Activated naive CD8-positive, alpha-beta T cell treated with anti-CD3 and anti-CD28 coated beads, Interleukin-2, amount 10 ng/mL, durations not matched to agents 7 days and 5 days (primary cell): Measurements from ENCODE around the gene TRMT44. TPM values are rescaled to one million over a fixed set of nuclear protein-coding genes. Genes with fewer than 3 reads are reported as not detected.

Source experiments
- ATAC-seq: fragments of 150-1000 bp; cut with Tn5 transposase; one replicate; pipeline ENCODE4 v1.10.0; 2021; ENCODE audit warnings: low read depth, moderate library complexity
- POLR2A ChIA-PET: fragments of 350-600 bp; sonication (Branson Sonifier 250); formaldehyde crosslinking; loops from one replicate; lab custom pipeline; 2021; ENCODE audit warnings: antibody characterized with exemption; lab: Charles Lee
- DNase-seq: peaks from one replicate; pipeline ENCODE4 v3.0.0; 2021
- H3K27ac Mint-ChIP-seq: one replicate; pipeline ENCODE4 v1.8.0; 2022; ENCODE audit warnings: mild to moderate bottlenecking, mixed read lengths
- H3K27me3 Mint-ChIP-seq: one replicate; pipeline ENCODE4 v1.8.0; 2022; ENCODE audit warnings: mild to moderate bottlenecking, moderate library complexity, mixed read lengths
- H3K36me3 Mint-ChIP-seq: one replicate; pipeline ENCODE4 v1.8.0; 2021; ENCODE audit warnings: mild to moderate bottlenecking, mixed read lengths
- H3K4me1 Mint-ChIP-seq: one replicate; pipeline ENCODE4 v1.8.0; 2021; ENCODE audit warnings: mixed read lengths
- H3K4me3 Mint-ChIP-seq: one replicate; pipeline ENCODE4 v1.8.0; 2022; ENCODE audit warnings: mild to moderate bottlenecking, moderate library complexity, mixed read lengths
- H3K9me3 Mint-ChIP-seq: one replicate; pipeline ENCODE4 v1.8.0; 2021; ENCODE audit warnings: mixed read lengths
- total RNA-seq, 2 experiments: library from RNA; stranded (reverse); gene quantifications; one replicate each; pipeline ENCODE4 v1.2.3, GENCODE V29; 2021

The TRMT44 gene, protein sequence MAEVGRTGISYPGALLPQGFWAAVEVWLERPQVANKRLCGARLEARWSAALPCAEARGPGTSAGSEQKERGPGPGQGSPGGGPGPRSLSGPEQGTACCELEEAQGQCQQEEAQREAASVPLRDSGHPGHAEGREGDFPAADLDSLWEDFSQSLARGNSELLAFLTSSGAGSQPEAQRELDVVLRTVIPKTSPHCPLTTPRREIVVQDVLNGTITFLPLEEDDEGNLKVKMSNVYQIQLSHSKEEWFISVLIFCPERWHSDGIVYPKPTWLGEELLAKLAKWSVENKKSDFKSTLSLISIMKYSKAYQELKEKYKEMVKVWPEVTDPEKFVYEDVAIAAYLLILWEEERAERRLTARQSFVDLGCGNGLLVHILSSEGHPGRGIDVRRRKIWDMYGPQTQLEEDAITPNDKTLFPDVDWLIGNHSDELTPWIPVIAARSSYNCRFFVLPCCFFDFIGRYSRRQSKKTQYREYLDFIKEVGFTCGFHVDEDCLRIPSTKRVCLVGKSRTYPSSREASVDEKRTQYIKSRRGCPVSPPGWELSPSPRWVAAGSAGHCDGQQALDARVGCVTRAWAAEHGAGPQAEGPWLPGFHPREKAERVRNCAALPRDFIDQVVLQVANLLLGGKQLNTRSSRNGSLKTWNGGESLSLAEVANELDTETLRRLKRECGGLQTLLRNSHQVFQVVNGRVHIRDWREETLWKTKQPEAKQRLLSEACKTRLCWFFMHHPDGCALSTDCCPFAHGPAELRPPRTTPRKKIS
- total RNA-seq = 10 to 100 TPM; 26.1 to 27.9 TPM

DNA sequence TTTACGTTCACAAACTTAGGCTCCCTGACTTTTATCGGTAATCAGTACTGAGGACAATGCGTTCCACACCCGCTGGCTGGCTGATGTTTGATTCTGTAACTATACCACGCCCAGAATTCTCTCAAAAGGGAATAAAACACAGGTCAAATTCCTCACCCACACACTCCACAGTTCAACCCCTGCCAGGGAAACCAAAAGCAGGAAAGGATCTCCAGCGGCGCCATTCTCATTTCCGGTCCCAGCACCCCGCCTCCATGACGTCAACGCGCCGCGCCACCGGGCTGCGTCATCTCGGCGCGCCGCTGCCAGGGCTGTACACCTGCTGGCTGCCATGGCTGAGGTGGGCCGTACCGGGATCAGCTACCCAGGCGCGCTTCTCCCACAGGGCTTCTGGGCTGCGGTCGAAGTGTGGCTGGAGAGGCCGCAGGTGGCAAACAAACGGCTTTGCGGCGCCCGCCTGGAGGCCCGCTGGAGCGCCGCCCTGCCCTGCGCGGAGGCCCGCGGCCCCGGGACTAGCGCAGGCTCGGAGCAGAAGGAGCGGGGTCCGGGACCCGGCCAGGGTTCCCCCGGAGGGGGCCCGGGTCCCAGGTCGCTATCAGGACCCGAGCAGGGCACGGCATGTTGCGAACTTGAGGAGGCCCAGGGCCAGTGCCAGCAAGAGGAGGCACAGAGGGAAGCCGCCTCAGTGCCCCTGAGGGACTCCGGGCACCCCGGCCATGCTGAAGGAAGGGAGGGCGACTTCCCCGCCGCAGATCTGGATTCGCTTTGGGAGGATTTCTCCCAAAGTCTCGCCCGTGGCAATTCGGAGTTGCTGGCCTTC lies at the start of gene TRMT44, which contains the start of gene ACOX3:
Gene TRMT44, plus strand, starts transcription at position 286 of the 820 bp plus-strand sequence. Its CDS starts 46 bp downstream, at position 332.
Gene ACOX3, minus strand, starts transcription at position 232 of the 820 bp plus-strand sequence. CDS start 24,202 bp downstream, outside the sequence.
- Mint-ChIP-seq H3K4me1 (peaks cover 46% of the 10 kb centered on the region), H3K4me3 (peak within 1 kb of the TSS; percentile 97), H3K9me3 (no peaks in the 10 kb centered on the region), H3K27ac (peak within 1 kb of the TSS; percentile 98), H3K27me3 (no peaks in the 10 kb centered on the region), H3K36me3 (peaks cover 7% of the 10 kb centered on the region)
- DNase-seq (peak; percentile 100), ATAC-seq (peak; percentile 87)
- POLR2A ChIA-PET = interaction anchor here (1.1 to 4.1 kb wide), 2 partner anchors 12 to 13 kb away, joined by 3 to 27 read pairs; no protein-coding TSS in a partner anchor

DNA sequence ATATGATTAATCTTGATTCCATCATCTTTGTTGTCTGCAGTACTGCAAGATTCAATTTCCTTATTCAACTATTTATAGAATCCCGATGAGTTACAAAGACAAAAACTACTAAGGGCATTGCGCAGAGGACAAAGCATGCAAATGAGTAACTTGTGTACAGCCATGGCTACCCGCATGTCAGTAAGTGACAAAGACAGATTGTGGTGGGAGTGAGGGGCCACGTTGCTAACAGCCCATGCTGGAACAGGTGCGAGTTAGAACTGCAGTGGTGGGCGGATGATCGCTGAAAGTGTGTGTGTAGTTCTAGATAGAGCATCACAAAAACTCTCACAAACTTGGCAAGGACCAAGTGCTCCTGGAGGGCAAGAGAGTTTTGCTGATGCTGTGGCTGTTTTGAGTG lies 49.5 kb upstream of the TRMT44 start:
- ATAC-seq = no peak
- Mint-ChIP-seq H3K27me3 (no peaks in the 10 kb centered on the region), H3K27ac (no peak overlapping the region), H3K36me3 (no peaks in the 10 kb centered on the region), H3K9me3 (no peaks in the 10 kb centered on the region), H3K4me3 (no peak overlapping the region), H3K4me1 (no peaks in the 10 kb centered on the region)
- POLR2A ChIA-PET = no interaction called here
- no peak for DNase-seq

DNA sequence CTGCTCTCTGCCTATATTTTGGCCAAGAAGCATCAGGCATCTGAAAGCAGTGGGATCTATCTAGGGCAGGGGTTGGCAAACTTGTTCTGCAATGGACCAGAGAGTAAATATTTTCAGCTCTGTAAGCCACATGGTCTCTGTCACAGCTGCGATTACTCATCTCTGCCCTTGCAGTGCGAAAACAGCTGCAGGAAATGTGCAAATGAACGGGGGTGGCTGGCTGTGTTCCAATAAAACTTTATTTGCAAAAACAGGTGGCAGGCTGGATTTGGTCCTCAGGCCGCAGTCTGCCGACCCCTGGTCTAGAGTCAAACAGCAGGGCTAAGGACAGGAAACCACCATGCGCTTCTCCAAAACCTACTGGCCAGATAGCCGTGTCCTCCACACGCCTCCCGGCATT lies 48.6 kb upstream of the TRMT44 start:
- Mint-ChIP-seq H3K36me3 (no peaks in the 10 kb centered on the region), H3K4me1 (no peaks in the 10 kb centered on the region), H3K9me3 (no peaks in the 10 kb centered on the region), H3K4me3 (no peak overlapping the region), H3K27ac (no peak overlapping the region), H3K27me3 (no peaks in the 10 kb centered on the region)
- ATAC-seq (no peak), DNase-seq (no peak)
- POLR2A ChIA-PET = no interaction called here

DNA sequence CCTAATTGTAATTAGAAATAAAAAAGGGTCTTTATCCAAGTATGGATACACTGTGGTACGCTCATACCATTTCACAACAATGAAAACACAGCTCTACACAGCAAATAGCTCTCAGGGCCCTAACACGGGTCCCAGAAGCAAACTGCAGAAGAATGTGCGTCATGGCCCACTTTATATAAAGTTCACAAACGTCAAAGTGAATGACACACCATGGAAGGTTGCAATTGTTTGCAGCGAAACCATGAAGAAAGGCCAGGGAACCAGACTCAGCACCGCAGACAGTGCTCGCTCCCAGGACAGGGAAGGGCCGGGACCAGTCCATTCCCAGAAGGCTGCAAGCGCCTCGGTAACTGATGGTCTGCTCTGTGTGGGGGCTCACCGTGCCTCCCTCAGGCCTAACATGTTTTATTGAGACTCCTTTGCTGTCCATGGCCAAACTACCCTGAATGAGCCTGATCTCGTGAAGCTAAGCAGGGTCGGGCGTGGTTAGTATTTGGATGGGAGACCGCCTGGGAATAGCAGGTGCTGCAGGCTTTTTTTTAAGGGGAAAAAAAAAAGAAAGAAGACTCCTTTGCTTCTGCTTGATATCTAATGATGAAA lies 47.9 kb upstream of the TRMT44 start:
- Mint-ChIP-seq H3K4me3 (no peak overlapping the region), H3K27ac (no peak overlapping the region), H3K27me3 (no peaks in the 10 kb centered on the region), H3K4me1 (no peaks in the 10 kb centered on the region), H3K36me3 (no peaks in the 10 kb centered on the region), H3K9me3 (no peaks in the 10 kb centered on the region)
- POLR2A ChIA-PET = no interaction called here
- ATAC-seq (no peak), DNase-seq (no peak)

DNA sequence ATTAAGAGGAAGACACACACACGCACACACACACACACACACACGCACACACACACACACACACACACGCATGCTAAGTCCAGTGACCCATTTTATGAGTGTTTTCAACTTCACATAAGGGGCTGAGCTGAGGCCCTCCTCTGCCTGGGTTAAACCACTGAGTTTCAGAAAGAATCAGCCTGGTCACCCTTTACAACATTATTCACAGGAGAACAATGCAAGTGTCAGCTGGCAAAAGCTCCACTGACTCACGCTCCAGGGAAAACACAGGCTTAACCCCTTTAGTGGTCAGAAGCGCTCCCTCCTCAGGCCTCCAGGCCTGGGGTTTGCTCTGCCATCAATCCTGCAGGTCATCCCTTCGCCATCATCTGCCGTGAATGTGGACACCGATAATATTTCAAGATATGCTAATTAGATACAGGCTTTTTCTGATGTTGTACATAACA lies 47.0 kb upstream of the TRMT44 start:
- Mint-ChIP-seq H3K27me3 (no peaks in the 10 kb centered on the region), H3K9me3 (no peaks in the 10 kb centered on the region), H3K36me3 (no peaks in the 10 kb centered on the region), H3K27ac (no peak overlapping the region), H3K4me1 (no peaks in the 10 kb centered on the region), H3K4me3 (no peak overlapping the region)
- no peak for ATAC-seq
- DNase-seq = no peak
- POLR2A ChIA-PET = no interaction called here

DNA sequence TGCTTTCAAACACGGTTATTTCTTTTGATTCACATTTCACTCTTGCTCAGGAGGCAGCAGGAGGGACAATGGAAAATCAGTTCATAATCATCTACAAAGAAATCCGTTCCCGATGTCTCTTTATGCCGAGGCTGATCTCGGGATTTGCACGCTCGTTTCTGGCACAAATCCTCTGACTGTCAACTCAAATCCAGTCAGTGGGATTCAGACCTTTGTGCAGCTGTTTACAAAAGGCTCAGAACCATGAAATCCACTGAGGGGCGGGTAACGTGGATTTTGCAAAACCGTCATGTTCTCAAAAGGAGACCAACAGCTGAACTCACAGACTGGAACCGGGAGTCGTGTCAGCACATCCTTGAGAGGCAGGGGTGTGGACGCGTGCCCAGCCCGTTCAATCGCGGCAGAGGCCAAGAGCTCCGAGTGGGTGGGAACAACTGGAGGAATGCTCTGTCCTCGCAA lies 46.5 kb upstream of the TRMT44 start:
- Mint-ChIP-seq H3K27me3 (no peaks in the 10 kb centered on the region), H3K4me1 (no peaks in the 10 kb centered on the region), H3K27ac (no peak overlapping the region), H3K9me3 (no peaks in the 10 kb centered on the region), H3K36me3 (no peaks in the 10 kb centered on the region), H3K4me3 (no peak overlapping the region)
- no peak for DNase-seq
- POLR2A ChIA-PET = no interaction called here
- ATAC-seq = no peak

DNA sequence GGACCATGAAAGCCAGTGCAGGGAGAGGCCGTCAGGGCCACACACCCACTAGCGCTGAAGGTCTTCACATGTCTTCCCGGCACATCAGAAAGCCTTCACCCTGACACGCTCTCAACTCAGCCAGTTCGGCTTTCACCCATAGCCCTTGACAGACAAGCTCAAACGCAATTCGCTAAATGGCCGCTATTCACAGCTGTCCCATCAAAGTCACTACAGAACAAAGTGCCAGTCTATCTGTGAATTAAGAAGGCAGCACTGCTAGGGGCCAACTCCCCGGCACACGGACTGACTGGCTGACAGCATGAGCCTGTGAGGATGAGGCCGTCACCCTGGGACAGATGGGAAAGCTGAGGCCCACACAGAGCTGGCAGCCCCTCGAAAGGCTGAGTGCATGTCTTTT lies 45.8 kb upstream of the TRMT44 start:
- Mint-ChIP-seq H3K36me3 (no peaks in the 10 kb centered on the region), H3K4me3 (no peak overlapping the region), H3K9me3 (no peaks in the 10 kb centered on the region), H3K27ac (no peak overlapping the region), H3K4me1 (no peaks in the 10 kb centered on the region), H3K27me3 (no peaks in the 10 kb centered on the region)
- POLR2A ChIA-PET = no interaction called here
- no peak for DNase-seq
- no peak for ATAC-seq

DNA sequence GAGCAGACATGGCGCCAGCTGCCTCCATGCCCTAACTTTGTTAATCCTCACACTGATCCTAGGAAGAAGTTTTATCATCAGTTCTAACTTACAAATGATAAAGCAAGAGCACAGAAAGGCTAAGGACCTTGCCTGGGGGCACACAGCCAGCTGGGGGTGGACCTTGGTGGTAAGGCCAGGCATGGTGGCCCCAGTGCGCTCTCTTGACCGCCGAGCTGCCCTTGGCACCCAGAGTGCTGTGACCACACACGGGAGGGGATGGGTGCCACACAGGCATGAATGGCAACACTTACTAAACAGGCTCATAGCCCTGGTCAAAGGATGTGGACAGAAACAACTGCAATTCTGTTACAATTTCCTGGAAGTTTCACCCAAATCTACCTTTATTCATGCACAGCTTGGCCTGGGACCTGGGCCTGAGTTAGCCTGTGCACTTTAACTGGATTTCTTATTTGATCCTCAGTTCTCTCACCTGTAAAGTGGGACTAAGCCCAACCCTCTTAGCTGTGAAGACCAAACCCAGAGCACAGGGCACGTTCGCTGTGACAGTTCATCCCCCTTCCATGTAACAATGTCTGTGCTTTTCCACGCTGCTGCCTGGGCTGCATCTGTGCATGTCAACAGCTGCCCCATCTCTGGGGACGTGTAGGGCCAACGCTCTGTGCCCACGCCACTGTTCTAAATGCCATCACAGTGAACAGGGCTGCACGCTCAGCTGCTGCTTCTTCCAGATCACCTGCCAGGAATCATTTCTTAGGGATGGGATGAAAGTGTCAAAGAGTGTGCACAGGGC lies 44.9 kb upstream of the TRMT44 start:
- Mint-ChIP-seq H3K27ac (no peak overlapping the region), H3K9me3 (no peaks in the 10 kb centered on the region), H3K4me3 (no peak overlapping the region), H3K36me3 (no peaks in the 10 kb centered on the region), H3K4me1 (no peaks in the 10 kb centered on the region), H3K27me3 (no peaks in the 10 kb centered on the region)
- ATAC-seq = no peak
- DNase-seq = no peak
- POLR2A ChIA-PET = no interaction called here

DNA sequence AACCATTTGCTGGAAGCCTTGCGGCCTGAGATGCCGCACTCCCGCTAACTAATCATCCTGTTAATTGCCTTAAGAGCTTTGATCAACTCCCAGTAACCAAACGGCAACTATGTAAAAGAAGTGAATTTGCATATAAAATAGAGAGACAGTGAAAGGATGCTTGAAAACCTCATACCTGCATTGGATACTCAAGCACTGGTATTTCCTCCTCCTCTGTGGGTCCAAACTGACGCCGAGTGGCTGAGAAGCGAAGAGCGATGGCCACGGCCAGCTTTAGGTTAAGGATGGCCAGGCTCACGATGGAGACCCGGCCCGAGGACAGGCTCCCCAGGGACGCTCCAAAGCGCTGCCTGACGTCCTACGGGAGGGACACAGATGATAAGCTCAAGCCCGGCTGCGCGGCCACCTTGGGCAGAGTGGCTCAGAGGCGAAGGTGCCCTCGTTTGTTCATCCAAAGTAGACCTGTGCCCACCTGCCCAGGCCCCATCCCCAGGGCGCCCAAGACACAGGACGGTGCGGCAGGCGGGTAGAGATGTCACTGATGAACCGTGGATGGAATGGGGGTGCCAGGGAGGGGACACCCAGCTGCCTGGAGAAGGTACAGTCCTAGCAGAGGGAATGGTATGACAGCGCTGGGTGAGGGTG lies 43.7 kb upstream of the TRMT44 start:
- Mint-ChIP-seq H3K4me1 (no peaks in the 10 kb centered on the region), H3K27ac (no peak overlapping the region), H3K9me3 (no peaks in the 10 kb centered on the region), H3K4me3 (no peak overlapping the region), H3K27me3 (no peaks in the 10 kb centered on the region), H3K36me3 (no peaks in the 10 kb centered on the region)
- POLR2A ChIA-PET = no interaction called here
- ATAC-seq (no peak), DNase-seq (no peak)

DNA sequence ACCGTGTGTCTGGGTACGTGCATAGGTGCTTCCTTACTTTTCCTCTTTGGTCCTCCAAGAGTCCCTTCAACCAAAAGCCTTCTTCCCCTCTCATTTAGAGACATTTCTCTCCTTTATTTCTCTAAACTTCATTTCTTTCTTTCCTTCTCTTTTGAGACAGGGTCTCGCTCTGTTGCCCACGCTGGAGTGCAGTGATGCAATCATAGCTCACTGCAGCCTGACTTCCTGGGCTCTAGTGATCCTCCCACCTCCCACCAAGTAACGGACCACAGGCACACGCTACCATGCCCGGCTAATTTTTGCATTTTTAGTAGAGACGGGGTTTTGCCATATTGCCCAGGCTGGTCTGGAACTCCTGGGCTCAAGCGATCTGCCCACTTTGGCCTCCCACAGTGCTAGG lies 42.2 kb upstream of the TRMT44 start:
- H3K27ac Mint-ChIP-seq = no peak overlapping the region
- no peak overlapping the region for H3K4me3 Mint-ChIP-seq
- no peaks in the 10 kb centered on the region for H3K9me3 Mint-ChIP-seq
- no peaks in the 10 kb centered on the region for H3K36me3 Mint-ChIP-seq
- DNase-seq = no peak
- H3K4me1 Mint-ChIP-seq = no peaks in the 10 kb centered on the region
- ATAC-seq = no peak
- POLR2A ChIA-PET = no interaction called here
- H3K27me3 Mint-ChIP-seq = no peaks in the 10 kb centered on the region

DNA sequence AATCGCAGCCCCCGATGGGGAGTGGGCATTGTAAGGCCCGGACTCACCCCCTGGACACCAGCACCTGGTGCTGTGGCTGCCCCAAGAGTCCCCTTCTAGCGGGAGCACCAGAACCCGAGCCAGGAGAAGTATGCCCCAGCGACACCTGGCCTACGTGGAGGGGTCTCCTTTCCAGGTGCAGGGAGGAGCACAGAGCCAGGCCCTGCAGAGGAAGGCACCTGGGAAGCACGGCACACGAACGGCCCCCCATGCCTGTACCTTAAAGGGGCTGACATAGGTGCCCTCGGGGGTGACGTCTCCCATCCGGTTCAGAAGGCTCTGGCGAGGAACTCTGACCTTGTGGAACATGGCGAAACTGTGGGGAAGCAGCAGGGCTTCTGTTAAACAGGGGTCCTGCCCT lies 41.3 kb upstream of the TRMT44 start:
- Mint-ChIP-seq H3K9me3 (no peaks in the 10 kb centered on the region), H3K27ac (no peak overlapping the region), H3K36me3 (no peaks in the 10 kb centered on the region), H3K4me1 (no peaks in the 10 kb centered on the region), H3K27me3 (no peaks in the 10 kb centered on the region), H3K4me3 (no peak overlapping the region)
- POLR2A ChIA-PET = no interaction called here
- DNase-seq (no peak), ATAC-seq (no peak)
